ENCODE measurements around the gene MAST3.

DNA sequence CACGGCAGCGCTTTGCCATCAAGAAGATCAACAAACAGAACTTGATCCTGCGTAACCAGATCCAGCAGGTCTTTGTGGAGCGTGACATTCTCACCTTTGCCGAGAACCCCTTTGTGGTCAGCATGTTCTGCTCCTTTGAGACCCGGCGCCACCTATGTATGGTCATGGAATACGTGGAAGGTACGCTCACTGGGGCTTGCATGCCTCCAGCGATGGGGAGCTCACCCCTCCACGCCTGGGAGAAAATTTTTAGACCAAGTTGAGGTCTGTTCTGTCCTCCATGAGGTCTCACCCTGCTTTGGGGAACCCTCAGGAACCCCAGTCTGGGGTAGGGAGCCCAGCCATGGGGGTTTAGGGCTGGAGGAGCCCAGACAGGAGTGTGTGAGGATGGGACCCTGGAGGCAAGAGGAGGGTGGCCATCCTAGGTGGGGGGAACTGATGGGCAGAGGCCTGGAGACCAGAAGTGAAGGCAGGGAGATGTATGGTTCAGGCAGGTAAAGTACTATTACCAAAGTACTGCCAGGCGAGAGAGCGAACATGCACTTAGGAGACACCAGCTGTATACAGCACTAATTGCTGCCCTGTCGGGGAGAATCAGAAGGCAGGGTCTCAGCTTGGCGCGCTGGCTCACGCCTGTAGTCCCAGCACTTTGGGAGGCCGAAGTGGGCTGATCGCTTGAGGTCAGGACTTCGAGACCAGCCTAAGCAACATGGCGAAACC lies 33.1 kb downstream of the MAST3 start:
- TF ChIP-seq POLR2A (IDR thresholded peaks at IDR 0.05): no peak
- no peak for TF ChIP-seq POLR2AphosphoS5 (IDR thresholded peaks at IDR 0.05)

Data from transverse colon (tissue), 3 donors.